AG04449 (cell line): ENCODE measurements around the gene TTL.
"Not testable (repeated sequence)": the region's sequence is repeated elsewhere in the genome, so short reads cannot be mapped to it uniquely, and the experiment has no call there.

Experiments used
- CTCF ChIA-PET: fragments of 350-600 bp; formaldehyde crosslinking; extraction: SDS; loops from one replicate; lab custom pipeline; 2021; ENCODE audit warnings: antibody characterized with exemption; lab: Yijun Ruan, JAX
- POLR2A ChIA-PET: fragments of 400-600, 350-600 bp; formaldehyde crosslinking; extraction: SDS; loops from one replicate; lab custom pipeline; 2020; ENCODE audit warnings: antibody characterized with exemption, inconsistent platforms; lab: Yijun Ruan, JAX
- DNase-seq: peaks from one replicate; pipeline ENCODE4 v3.0.0-alpha.2; 2010; ENCODE audit warnings: low read depth, low spot score
- H3K4me3 ChIP-seq: 2 replicates; pipeline ENCODE4 v1.5.1; 2011; ENCODE audit warnings: low read depth, mild to moderate bottlenecking, control low read depth, low read length
- CTCF ChIP-seq: IDR thresholded peaks from one replicate; pipeline ENCODE4 v1.5.1; 2011; ENCODE audit warnings: mild to moderate bottlenecking, moderate library complexity, low read length, control low read depth, inconsistent platforms; ENCODE audit not compliant: insufficient read depth; ENCODE audit errors: missing control alignments

Gene TTL

GRCh38 chr2:112547333-112547732 lies 65.4 kb downstream of the TTL start:
- ChIA-PET POLR2A (no interaction called here), CTCF (no interaction called here)
- no peak for TF ChIP-seq CTCF
- DNase-seq: no peak
- H3K4me3 ChIP-seq: no peak overlapping the region

- DNase-seq: no peak
- no peak overlapping the region for H3K4me3 ChIP-seq
- POLR2A ChIA-PET: no interaction called here
- no peak for TF ChIP-seq CTCF
- CTCF ChIA-PET: no interaction called here
Observed at GRCh38 chr2:112548980-112549379, 67.0 kb downstream of the TTL start.

- TF ChIP-seq CTCF: no peak
- no peak overlapping the region for H3K4me3 ChIP-seq
- no peak for DNase-seq
- ChIA-PET CTCF (interaction anchor here (1.6 kb wide), 1 partner anchor 12 kb away, joined by 9 read pairs; no protein-coding TSS in a partner anchor), POLR2A (no interaction called here)
Observed at GRCh38 chr2:112566104-112566503, 84.1 kb downstream of the TTL start.

GRCh38 chr2:112566508-112566907 lies 84.6 kb downstream of the TTL start:
- DNase-seq, POLR2A ChIA-PET, H3K4me3 ChIP-seq: not testable (repeated sequence)
- CTCF ChIA-PET: interaction anchor here (1.6 kb wide), 1 partner anchor 11 kb away, joined by 9 read pairs; no protein-coding TSS in a partner anchor

GRCh38 chr2:112572005-112572404 lies 90.0 kb downstream of the TTL start:
- H3K4me3 ChIP-seq: no peak overlapping the region
- ChIA-PET CTCF (interaction anchor here (0.8 to 1.0 kb wide), 2 partner anchors 11 to 26 kb away, joined by 3 read pairs; no protein-coding TSS in a partner anchor), POLR2A (interaction anchor here (0.5 kb wide), 1 partner anchor 452 kb away, joined by 3 read pairs; no protein-coding TSS in a partner anchor)
- no peak for DNase-seq
- no peak for TF ChIP-seq CTCF

- H3K4me3 ChIP-seq: no peak overlapping the region
- CTCF ChIA-PET: interaction anchor here (0.6 to 2.1 kb wide), 12 partner anchors 10 to 694 kb away, joined by 3 to 9 read pairs (median 4); no protein-coding TSS in a partner anchor
- POLR2A ChIA-PET: interaction anchor here (0.7 kb wide), 1 partner anchor 81 kb away, joined by 3 read pairs; no protein-coding TSS in a partner anchor
- DNase-seq: no peak
- TF ChIP-seq CTCF: peak; percentile 27
Observed at GRCh38 chr2:112577756-112578155, 95.8 kb downstream of the TTL start.

- no peak overlapping the region for H3K4me3 ChIP-seq
- TF ChIP-seq CTCF: peak; percentile 15
- DNase-seq: no peak
- ChIA-PET POLR2A (no interaction called here), CTCF (interaction anchor here (1.4 kb wide), 1 partner anchor 11 kb away, joined by 3 read pairs; no protein-coding TSS in a partner anchor)
Observed at GRCh38 chr2:112579241-112579640, 97.3 kb downstream of the TTL start.
